Measurements from ENCODE around the gene DHFR. TPM values are rescaled to one million over a fixed set of nuclear protein-coding genes. Genes with fewer than 3 reads are reported as not detected.
A peak's percentile ranks its signal among the peaks of the same experiment; 100 is the strongest.

The DHFR gene
- total and polyA plus RNA-seq, 9 of the 15 experiments (the other 6 are each of a cell fraction or from before 2014, with no cell fraction given) = 45.6 to 176 (median 97.7) TPM

- TF ChIP-seq E2F8 (IDR thresholded peaks at IDR 0.05; ENCODE audit: low read depth, partially characterized antibody) = no peak
These were observed 64.0 kb downstream of the DHFR start (continued) for GRCh38 chr5:80590766-80591165.

DNA sequence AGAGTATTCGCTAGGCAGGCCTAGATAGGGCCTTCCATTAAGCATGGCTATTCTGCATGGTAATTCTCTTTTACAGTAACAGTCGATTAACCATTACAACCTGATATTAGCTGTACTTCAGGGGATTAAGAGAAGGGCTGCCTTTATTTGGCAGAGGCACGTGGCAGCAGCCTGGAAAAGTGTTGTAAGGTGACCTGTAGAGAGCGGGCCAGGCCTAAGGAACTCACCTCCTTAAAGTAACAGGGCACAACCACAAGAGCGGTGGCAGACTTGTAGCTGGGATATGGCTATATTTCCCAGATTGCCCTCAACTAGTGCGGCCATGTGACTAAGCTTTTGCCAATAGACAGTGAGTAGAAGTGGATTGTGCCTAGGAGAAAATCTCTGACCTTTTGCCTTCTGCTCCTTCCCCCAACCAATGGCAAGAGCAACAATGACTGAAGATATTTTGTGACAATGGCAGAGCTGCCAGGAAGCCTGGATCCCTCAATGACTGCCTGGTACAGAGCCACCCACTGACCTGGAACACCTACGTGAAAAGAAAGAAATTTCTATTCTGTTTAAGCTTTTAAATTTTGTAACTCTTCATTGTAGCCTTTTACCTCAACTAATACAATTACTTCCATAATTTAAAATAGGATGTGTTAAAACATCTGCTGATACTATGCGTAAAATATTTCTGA, 65.8 kb downstream of the DHFR start:
- H3K4me2 ChIP-seq (ENCODE audit: insufficient read depth, low read length) = no peak overlapping the region
- DNase-seq (ENCODE audit: extremely low read depth in 1 of 4, low spot score in 3 of 4) (no peak), ATAC-seq (no peak), FAIRE-seq (no peak)
- no peaks in the 10 kb centered on the region; a peak in 1 of 5 replicates for H3K4me1 ChIP-seq (replicated peaks in 1 of 2; ENCODE audit: control insufficient read depth in 2 of 2, insufficient read depth in 2 of 2, low read length in 2 of 2)
- H3K9ac ChIP-seq (ENCODE audit: insufficient read depth in 1 of 2, low read depth in 2 of 2, low read length in 2 of 2) = no peak overlapping the region
- CTCF ChIA-PET (ENCODE audit: low intra/inter-chr PET ratio) = no interaction called here
- POLR2A ChIA-PET = no interaction called here
- in situ Hi-C loops (cut with MboI) = no loop called here
- no peak overlapping the region for H3K27ac ChIP-seq (ENCODE audit: extremely low read depth, low read depth, low read length)
- WGBS (ENCODE audit: insufficient coverage, low coverage, missing lambda C conversion rate) = 32% methylated on average over 7 of the region's 8 CpGs
- no peaks in the 10 kb centered on the region for H3K36me3 ChIP-seq (ENCODE audit: control insufficient read depth, insufficient read depth, low read length)
- no peak overlapping the region for H3K4me3 ChIP-seq
- no peaks in the 10 kb centered on the region for H4K20me1 ChIP-seq (replicated peaks; ENCODE audit: control insufficient read depth, insufficient read depth, low read length)
- H3K79me2 ChIP-seq (ENCODE audit: control insufficient read depth, insufficient read depth, low read length) = no peaks in the 10 kb centered on the region
- H3K9me3 ChIP-seq (replicated peaks; ENCODE audit: control insufficient read depth, insufficient read depth, low read depth, low read length) = no peaks in the 10 kb centered on the region
- 0 out of 2 replicates have a peak overlapping the region, but pooled peaks have one; percentile 12 for H2AFZ ChIP-seq (ENCODE audit: low read depth, low read length)
- BruUV-seq (replicated peaks) = no TSS peak
- intact Hi-C loops (cut with micrococcal nuclease) = no loop called here
- H3K27me3 ChIP-seq (ENCODE audit: control insufficient read depth in 2 of 2, insufficient read depth in 2 of 2, low read length in 2 of 2) = peaks cover 4 to 5% of the 10 kb centered on the region in 2 experiments; a peak in 4 of 5 replicates
- H3K9me1 ChIP-seq (ENCODE audit: control insufficient read depth, insufficient read depth, low read length) = no peaks in the 10 kb centered on the region
- TF ChIP-seq BACH1 (tag; IDR thresholded peaks at IDR 0.05) = no peak
- no peak for TF ChIP-seq ZNF274 (IDR thresholded peaks at IDR 0.05; ENCODE audit: borderline replicate concordance, low read depth, low read length)
- no peak for TF ChIP-seq CBFA2T2 (conservative IDR thresholded peaks at IDR 0.05)
- no peak for TF ChIP-seq NR4A1 (CRISPR knock-in tag; IDR thresholded peaks at IDR 0.05)
- TF ChIP-seq NR4A1 (tag; IDR thresholded peaks at IDR 0.05) = no peak
- no peak for TF ChIP-seq ZKSCAN1 (IDR thresholded peaks at IDR 0.05; ENCODE audit: low read depth, low read length)
- no peak for TF ChIP-seq CXXC5 (CRISPR knock-in tag; IDR thresholded peaks at IDR 0.05)
- no peak for TF ChIP-seq ZNF232 (CRISPR knock-in tag; IDR thresholded peaks at IDR 0.05)
- no peak for TF ChIP-seq RHOXF2B (CRISPR knock-in tag; conservative IDR thresholded peaks at IDR 0.05)
- no peak for TF ChIP-seq ZNF12 (CRISPR knock-in tag; IDR thresholded peaks at IDR 0.05)
- no peak for TF ChIP-seq PTBP1 (IDR thresholded peaks at IDR 0.05; ENCODE audit: low read depth, low read length)
- no peak for TF ChIP-seq ZC3H8 (IDR thresholded peaks at IDR 0.05)
- TF ChIP-seq BHLHE40 (IDR thresholded peaks at IDR 0.05; ENCODE audit: low read length) = no peak
- no peak for TF ChIP-seq DPF2 (IDR thresholded peaks at IDR 0.05)
- TF ChIP-seq MBD1 (CRISPR knock-in tag; IDR thresholded peaks at IDR 0.05) = no peak
- no peak for TF ChIP-seq CEBPB (tag; IDR thresholded peaks at IDR 0.05)
- TF ChIP-seq CBX3 (IDR thresholded peaks at IDR 0.05; ENCODE audit: borderline replicate concordance in 1 of 2, low read length in 2 of 2) = no peak
